ENCODE results near the gene DRICH1. TPM values are rescaled to one million over a fixed set of nuclear protein-coding genes. Genes with fewer than 3 reads are reported as not detected.
"Not testable (repeated sequence)": the region's sequence is repeated elsewhere in the genome, so short reads cannot be mapped to it uniquely, and the experiment has no call there.

Gene DRICH1
- total RNA-seq, 4 donors from 2014 or later = 1.3 TPM; not detected in 3

- Histone ChIP-seq H3K27ac (no peak overlapping the region), H3K4me3 (no peak overlapping the region), H3K9me3 (no peaks in the 10 kb centered on the region), H3K27me3 (no peaks in the 10 kb centered on the region), H3K4me1 (no peaks in the 10 kb centered on the region), H3K36me3 (peaks cover 24% of the 10 kb centered on the region)
- 100% methylated on average over 2 of the region's 7 CpGs for WGBS
- DNase-seq (ENCODE audit: low spot score in 2 of 2) = no peak
- TF ChIP-seq, protein P1, sequence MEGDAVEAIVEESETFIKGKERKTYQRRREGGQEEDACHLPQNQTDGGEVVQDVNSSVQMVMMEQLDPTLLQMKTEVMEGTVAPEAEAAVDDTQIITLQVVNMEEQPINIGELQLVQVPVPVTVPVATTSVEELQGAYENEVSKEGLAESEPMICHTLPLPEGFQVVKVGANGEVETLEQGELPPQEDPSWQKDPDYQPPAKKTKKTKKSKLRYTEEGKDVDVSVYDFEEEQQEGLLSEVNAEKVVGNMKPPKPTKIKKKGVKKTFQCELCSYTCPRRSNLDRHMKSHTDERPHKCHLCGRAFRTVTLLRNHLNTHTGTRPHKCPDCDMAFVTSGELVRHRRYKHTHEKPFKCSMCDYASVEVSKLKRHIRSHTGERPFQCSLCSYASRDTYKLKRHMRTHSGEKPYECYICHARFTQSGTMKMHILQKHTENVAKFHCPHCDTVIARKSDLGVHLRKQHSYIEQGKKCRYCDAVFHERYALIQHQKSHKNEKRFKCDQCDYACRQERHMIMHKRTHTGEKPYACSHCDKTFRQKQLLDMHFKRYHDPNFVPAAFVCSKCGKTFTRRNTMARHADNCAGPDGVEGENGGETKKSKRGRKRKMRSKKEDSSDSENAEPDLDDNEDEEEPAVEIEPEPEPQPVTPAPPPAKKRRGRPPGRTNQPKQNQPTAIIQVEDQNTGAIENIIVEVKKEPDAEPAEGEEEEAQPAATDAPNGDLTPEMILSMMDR (IDR thresholded peaks at IDR 0.05) = no peak
- TF ChIP-seq EP300 (IDR thresholded peaks at IDR 0.05) = no peak
- TF ChIP-seq POLR2AphosphoS5 (IDR thresholded peaks at IDR 0.05) = no peak
- no peak for TF ChIP-seq POLR2A (IDR thresholded peaks at IDR 0.05)
Measured at GRCh38 chr22:23652286-23652685, 20.2 kb upstream of the DRICH1 start.

DNA sequence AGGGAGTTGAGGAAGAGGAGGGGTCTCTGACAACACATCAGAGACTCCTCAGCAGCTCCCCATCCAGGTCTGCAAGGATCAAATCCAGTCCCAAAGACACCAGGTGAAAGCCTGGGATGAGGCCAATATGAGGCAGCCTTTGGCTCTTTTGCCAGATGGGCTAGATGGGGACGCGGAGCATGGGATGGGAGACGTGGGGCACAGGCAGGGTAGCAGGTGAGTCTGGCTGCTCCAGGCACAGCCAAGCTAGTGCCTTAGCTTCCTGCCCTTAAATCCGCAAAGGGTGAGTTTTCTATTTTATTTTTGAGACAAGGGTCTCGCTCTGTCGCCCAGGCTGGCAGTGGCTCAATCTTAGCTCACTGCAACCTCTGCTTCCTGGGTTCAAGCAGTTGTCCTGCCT, 19.6 kb upstream of the DRICH1 start:
- no peak overlapping the region for H3K27ac ChIP-seq
- no peak for DNase-seq (ENCODE audit: low spot score in 2 of 2)
- TF ChIP-seq EP300 (IDR thresholded peaks at IDR 0.05) (no peak), POLR2A (IDR thresholded peaks at IDR 0.05) (no peak), POLR2AphosphoS5 (IDR thresholded peaks at IDR 0.05) (no peak)
- TF ChIP-seq, protein P1 (IDR thresholded peaks at IDR 0.05) = no peak
- peaks cover 24% of the 10 kb centered on the region for H3K36me3 ChIP-seq
- no peaks in the 10 kb centered on the region for H3K9me3 ChIP-seq
- WGBS = 94% methylated on average over 6 of the region's 6 CpGs
- H3K4me1 ChIP-seq = no peaks in the 10 kb centered on the region
- no peaks in the 10 kb centered on the region for H3K27me3 ChIP-seq
- no peak overlapping the region for H3K4me3 ChIP-seq

- WGBS = 86% methylated on average over 16 of the region's 18 CpGs
- TF ChIP-seq, protein P1 (IDR thresholded peaks at IDR 0.05) = no peak
- TF ChIP-seq EP300 (IDR thresholded peaks at IDR 0.05) = no peak
- TF ChIP-seq POLR2AphosphoS5 (IDR thresholded peaks at IDR 0.05) = no peak
- TF ChIP-seq POLR2A (IDR thresholded peaks at IDR 0.05) = no peak
- Histone ChIP-seq H3K4me1 (no peaks in the 10 kb centered on the region), H3K9me3 (no peaks in the 10 kb centered on the region), H3K4me3 (no peak overlapping the region), H3K27ac (no peak overlapping the region), H3K27me3 (no peaks in the 10 kb centered on the region), H3K36me3 (peaks cover 20% of the 10 kb centered on the region)
- DNase-seq (ENCODE audit: low spot score in 2 of 2) = no peak
Measured at GRCh38 chr22:23649071-23649501, 17.0 kb upstream of the DRICH1 start.

GRCh38 chr22:23646526-23646925, 14.4 kb upstream of the DRICH1 start:
- WGBS = 90% methylated on average over 7 of the region's 7 CpGs
- not testable (repeated sequence) for DNase-seq (ENCODE audit: low spot score in 2 of 2); H3K4me1 ChIP-seq; H3K4me3 ChIP-seq; H3K27me3 ChIP-seq; H3K9me3 ChIP-seq; H3K36me3 ChIP-seq; H3K27ac ChIP-seq

DNA sequence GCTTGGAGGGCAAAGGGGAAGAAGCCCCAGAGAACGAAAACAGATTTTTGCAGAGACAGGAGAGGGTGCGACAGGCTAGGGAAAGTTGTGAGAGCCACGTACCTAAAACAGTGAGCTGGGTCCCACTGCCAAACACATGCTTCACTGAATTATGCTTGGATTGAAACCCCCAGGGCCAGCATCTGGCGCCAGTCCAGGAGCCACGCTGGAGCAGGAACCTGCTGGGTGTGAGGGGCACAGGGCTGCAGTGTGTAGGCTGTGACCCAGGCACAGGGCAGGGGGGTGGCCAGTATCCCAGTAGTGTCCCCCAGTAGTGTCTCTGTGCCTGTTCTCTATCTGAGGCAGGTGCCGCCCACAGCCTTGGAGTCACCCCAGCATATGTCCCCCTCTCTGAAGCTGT, 8.1 kb upstream of the DRICH1 start:
- not testable (repeated sequence) for DNase-seq (ENCODE audit: low spot score in 2 of 2); H3K9me3 ChIP-seq; H3K27me3 ChIP-seq; H3K4me1 ChIP-seq; H3K36me3 ChIP-seq; H3K27ac ChIP-seq; H3K4me3 ChIP-seq
- WGBS = 67% methylated on average over 5 of the region's 6 CpGs

DNA sequence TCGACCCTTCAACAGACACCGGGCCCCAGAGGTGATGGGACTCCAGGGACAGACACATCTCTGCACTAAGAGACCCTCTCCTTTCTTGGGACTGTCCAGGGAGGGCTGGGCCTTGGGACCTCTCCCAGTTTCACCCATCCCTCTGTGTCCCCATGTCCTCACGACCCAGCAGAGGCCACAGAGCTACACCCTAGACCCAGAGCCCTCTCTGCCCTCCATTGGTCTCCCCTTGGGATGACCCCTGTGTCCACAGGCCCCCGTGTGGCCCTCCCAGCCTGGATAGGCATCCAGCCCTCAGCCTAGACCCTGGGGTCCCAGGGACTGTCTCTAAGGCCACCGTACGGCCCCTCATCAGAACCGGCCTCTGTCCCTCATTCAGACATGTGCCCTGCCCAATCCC, 7.5 kb upstream of the DRICH1 start:
- H3K27me3 ChIP-seq = no peaks in the 10 kb centered on the region
- no peak overlapping the region for H3K4me3 ChIP-seq
- no peak overlapping the region for H3K27ac ChIP-seq
- no peaks in the 10 kb centered on the region for H3K36me3 ChIP-seq
- H3K9me3 ChIP-seq = no peaks in the 10 kb centered on the region
- DNase-seq (ENCODE audit: low spot score in 2 of 2) = no peak
- TF ChIP-seq, protein P1 (IDR thresholded peaks at IDR 0.05) = no peak
- no peak for TF ChIP-seq POLR2AphosphoS5 (IDR thresholded peaks at IDR 0.05)
- no peak for TF ChIP-seq POLR2A (IDR thresholded peaks at IDR 0.05)
- TF ChIP-seq EP300 (IDR thresholded peaks at IDR 0.05) = no peak
- 94% methylated on average over 4 of the region's 7 CpGs for WGBS
- no peaks in the 10 kb centered on the region for H3K4me1 ChIP-seq
